Fibroblast of skin of left quadriceps (primary cell): ENCODE data around the gene CHST8.

Experiments
- DNase-seq, 2 experiments: peaks; one replicate each; pipeline ENCODE4 v3.0.0-alpha.2; 2013; ENCODE audit warnings: low read depth in 2 of 2

The CHST8 gene

GRCh38 chr19:33785795-33786194 is 164.0 kb downstream of the CHST8 start:
- DNase-seq, result no peak

GRCh38 chr19:33788676-33789075 is 166.9 kb downstream of the CHST8 start:
- DNase-seq, result no peak

DNA sequence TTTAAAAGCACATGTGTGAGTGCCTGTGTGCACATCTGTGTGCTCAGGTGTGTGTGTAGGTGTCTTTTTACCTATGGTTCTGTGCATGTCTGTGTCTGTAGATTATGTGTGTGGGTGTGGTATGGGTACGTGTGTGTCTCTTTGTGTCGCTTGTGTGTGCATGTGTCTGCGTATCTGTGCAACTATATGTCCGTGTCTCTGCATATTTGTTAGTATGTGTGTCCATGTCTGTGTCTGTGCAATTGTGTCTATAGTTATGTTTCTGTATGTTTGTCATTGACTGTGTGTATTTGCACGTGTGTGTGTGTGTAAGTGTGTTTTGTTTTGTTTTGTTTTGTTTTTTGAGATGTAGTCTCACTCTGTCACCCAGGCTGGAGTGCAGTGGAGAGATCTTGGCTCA is 167.6 kb downstream of the CHST8 start:
- DNase-seq, result no peak

GRCh38 chr19:33794683-33795369 is 173.1 kb downstream of the CHST8 start:
- no peak for DNase-seq

- peak in 1 of 2 experiments; percentile 72 for DNase-seq
Measured at GRCh38 chr19:33795370-33796163, 173.8 kb downstream of the CHST8 start.

GRCh38 chr19:33796164-33796875 is 174.6 kb downstream of the CHST8 start, which contains the start of gene KCTD15:
TSS of gene KCTD15 (plus strand) at chr19:33796870. CDS start at chr19:33800455, 3,585 bp downstream.
- DNase-seq, result no peak

- DNase-seq, result no peak
Measured at GRCh38 chr19:33797802-33798671, 176.3 kb downstream of the CHST8 start.

DNA sequence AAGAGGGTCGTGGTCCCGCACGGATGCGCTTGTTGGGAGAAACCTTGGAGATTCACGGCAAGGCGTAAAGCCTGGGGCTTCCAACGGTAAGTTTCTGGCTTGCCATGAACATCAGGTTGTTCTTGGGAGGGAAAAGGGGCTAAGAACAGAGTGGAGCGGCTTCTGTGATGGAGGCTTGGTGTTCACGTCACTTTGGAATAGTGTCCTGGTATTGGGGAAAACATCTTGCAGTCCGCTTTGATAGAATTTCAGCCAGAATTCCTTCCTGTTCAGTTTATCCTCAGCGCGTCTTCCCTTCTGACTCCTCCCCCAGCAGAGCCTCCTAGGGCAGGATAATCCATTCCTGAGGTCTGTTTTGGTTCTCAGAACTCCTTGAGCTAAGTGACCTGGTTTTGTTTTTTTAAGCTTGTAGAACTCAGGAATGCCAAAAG is 176.9 kb downstream of the CHST8 start:
- DNase-seq, result no peak

DNA sequence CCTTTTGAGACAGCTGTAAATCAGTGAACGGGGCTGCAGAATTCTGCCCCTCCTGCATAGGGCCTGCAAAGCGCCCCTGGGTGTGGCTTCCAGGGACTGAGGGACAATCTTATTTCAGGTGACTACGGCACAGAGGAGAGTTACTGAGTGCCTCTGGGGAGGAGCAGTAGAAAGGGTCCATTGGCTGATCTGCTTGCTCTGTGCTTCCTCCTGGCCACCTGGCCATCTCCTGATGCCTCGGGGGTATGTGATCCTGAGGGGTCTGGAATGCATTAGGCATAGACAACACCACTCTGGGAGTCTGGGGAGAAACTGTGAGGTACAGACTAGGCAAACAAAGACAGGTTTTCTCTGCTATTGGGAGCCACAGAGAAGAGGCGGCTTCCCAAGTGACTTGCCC is 177.7 kb downstream of the CHST8 start:
- no peak for DNase-seq

GRCh38 chr19:33800012-33800680 is 178.4 kb downstream of the CHST8 start:
- no peak for DNase-seq

- no peak for DNase-seq
Measured at GRCh38 chr19:33801411-33801810, 179.7 kb downstream of the CHST8 start.

- no peak for DNase-seq
Measured at GRCh38 chr19:33802001-33802400, 180.2 kb downstream of the CHST8 start.

DNA sequence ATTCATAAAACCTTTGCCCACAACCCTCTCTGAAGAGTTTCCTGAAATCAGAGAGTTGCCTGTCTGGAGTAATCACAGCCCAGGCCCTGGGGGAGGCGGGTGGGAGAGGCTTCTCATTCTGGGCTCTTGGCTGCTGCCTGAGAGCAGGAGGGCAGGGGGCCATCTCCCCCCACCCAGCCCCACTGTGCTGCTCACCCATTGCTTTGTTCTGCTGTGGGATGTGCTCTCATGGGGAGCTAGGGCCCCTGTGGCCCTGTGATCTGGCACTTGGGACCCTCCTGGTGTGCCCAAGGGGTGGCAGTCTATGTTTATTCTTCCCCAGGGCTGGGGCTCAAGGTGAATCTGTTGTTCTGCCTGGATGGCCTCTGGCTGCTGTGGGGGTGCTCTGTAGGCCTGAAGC is 181.0 kb downstream of the CHST8 start:
- DNase-seq, result no peak

- DNase-seq, result no peak
Measured at GRCh38 chr19:33803383-33803782, 181.6 kb downstream of the CHST8 start.

DNA sequence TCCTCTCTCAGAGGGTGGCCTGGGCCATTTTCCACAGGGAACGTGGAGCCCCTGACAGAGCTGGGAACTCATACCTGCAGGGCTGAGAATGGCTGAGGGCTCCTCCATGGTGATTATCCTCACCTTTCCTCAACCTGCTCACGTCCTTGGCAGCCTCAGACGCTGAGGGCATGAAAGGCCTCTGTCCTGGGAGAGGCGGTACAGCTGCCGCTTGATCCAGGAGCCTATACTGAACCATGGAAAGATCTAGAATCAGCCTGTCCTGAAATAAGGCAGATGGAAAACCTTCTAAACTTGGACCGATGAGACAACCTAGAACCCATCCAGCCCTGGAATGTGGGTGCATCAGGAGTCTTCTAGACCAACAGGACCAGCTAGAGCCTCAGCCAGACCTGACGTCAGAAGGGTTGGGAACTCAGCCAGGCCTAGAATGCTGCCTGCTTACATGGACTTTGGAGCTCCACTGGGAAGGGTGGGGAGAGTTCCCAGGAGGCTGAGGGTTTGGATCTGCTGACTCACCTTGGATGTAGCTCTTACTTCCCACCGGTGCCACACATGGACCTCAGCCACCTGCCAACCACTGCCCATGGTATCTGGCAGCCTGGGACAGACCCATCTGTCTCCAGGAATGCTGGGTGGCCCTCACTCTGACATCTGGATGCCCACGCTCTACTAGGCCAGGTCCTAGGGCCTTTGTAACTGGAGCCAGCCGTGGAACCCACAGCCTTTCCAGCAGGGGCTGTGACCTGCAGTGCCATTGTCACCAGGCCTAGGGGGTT is 182.5 kb downstream of the CHST8 start:
- DNase-seq, result no peak

DNA sequence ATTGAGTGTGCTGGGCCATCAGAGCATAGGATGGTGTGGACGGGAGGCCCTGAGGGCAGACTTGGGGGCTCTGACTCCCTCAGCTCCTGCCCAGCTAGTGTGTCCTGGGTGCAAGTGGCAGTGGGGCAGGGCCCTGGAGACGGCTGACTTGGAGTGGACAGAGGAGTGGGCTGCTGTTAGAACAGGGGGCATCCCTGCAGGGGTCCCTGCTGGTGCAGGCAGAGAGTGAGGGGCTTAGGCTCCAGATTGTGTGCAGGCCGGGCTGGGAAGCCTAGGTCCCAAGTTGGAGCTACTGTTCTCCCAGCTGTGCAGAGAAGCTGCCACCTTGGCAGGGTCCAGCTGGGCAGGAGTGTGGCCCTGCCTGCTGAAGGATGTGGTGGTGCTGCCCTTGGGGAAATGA is 183.6 kb downstream of the CHST8 start:
- DNase-seq, result no peak

- no peak for DNase-seq
Measured at GRCh38 chr19:33805840-33806433, 184.2 kb downstream of the CHST8 start.

DNA sequence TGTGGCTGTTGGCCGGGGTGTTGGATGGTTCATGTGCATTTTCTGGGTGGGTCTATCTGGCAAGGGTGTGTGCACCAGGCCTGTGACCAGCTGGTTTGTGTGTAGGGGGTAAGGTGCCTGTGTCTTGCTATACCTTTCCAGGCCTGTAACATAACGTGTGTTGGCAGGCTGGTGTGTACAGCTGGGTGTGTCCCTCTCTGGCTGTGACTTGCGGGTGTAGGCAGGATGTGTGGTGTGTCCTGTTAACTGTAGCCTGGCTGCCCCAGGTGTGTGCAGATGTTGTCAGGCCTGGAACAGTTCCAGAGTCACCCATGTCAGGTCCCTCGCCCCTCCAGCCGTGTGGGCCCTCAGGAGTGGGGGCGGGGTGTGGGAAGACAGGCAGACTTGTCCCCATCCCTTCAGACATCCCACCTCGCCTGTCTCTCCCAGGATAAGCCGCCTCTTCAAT is 184.7 kb downstream of the CHST8 start:
- DNase-seq, result no peak

DNA sequence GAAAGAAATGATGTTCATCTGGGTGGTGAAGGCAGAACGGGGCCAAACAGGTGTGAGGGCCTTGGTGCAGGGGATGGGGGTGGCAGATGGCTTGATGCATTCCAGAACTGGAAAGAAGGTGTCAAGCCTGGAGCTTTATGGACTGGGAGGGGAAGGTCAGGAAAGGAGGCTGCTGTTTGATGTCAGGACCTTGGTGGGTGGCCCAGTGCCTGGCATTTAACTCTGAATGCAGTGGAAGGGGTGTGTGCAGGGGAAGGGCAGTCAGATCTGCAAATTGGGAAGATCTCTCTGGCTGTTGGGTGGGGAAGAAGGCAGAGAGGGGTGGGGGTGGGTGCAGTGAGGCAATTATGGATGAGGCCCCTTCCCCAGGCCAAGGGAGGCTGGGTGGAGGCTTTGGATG is 186.6 kb downstream of the CHST8 start:
- no peak for DNase-seq

DNA sequence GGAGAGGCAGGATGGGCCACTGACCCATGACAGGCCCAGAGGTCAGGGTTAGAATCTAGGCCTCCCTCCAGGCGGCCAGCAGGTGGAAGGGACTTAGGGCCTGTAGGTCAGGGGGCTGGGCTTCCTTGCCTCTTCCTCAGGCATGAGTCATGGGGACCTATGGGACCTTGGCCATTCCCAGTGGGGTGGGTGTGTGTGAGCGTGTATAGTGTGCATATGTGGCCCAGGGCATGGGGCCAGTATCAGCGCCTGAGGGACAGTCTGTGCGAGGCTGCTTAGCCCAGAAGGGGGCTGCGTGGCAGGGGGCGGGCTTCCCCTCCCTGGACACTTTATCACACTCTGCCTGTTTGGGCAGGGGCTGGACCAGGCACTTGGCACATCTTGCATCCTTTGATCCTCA is 188.2 kb downstream of the CHST8 start:
- DNase-seq, result no peak
